ENCODE measurements around the gene HMCES. TPM values are rescaled to one million over a fixed set of nuclear protein-coding genes. Genes with fewer than 3 reads are reported as not detected.

Gene HMCES
- total RNA-seq, 4 donors from 2014 or later: 11.3 to 32.6 (median 23.9) TPM

- DNase-seq: no peak
- in situ Hi-C loops (cut with MboI; ENCODE audit: low pct_ligation_motif_present in 1 of 4, low pct_unique_long_range_greater_than_20kb in 1 of 4, low sequenced_read_pairs in 3 of 4) (no loop called here), intact Hi-C loops (cut with DNase I; ENCODE audit: low total_unique reads) (no loop called here)
- TF ChIP-seq POLR2A (IDR thresholded peaks at IDR 0.05) (no peak), POLR2AphosphoS5 (IDR thresholded peaks at IDR 0.05) (no peak), EP300 (IDR thresholded peaks at IDR 0.05; ENCODE audit: low read depth) (no peak)
- TF ChIP-seq, protein P1, sequence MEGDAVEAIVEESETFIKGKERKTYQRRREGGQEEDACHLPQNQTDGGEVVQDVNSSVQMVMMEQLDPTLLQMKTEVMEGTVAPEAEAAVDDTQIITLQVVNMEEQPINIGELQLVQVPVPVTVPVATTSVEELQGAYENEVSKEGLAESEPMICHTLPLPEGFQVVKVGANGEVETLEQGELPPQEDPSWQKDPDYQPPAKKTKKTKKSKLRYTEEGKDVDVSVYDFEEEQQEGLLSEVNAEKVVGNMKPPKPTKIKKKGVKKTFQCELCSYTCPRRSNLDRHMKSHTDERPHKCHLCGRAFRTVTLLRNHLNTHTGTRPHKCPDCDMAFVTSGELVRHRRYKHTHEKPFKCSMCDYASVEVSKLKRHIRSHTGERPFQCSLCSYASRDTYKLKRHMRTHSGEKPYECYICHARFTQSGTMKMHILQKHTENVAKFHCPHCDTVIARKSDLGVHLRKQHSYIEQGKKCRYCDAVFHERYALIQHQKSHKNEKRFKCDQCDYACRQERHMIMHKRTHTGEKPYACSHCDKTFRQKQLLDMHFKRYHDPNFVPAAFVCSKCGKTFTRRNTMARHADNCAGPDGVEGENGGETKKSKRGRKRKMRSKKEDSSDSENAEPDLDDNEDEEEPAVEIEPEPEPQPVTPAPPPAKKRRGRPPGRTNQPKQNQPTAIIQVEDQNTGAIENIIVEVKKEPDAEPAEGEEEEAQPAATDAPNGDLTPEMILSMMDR (IDR thresholded peaks at IDR 0.05): no peak
- Histone ChIP-seq H3K9me3 (no peaks in the 10 kb centered on the region), H3K4me3 (no peak overlapping the region), H3K4me1 (no peaks in the 10 kb centered on the region), H3K27ac (no peak overlapping the region), H3K27me3 (no peaks in the 10 kb centered on the region), H3K36me3 (peaks cover 0 to 23% (median 9%) of the 10 kb centered on the region in 4 donors)
- 95 to 100% methylated on average over 1 to 3 of the region's 3 CpGs for WGBS, 2 donors (ENCODE audit: low coverage in 1 of 2)
Observed at GRCh38 chr3:129288446-129288845, 9.8 kb downstream of the HMCES start.

DNA sequence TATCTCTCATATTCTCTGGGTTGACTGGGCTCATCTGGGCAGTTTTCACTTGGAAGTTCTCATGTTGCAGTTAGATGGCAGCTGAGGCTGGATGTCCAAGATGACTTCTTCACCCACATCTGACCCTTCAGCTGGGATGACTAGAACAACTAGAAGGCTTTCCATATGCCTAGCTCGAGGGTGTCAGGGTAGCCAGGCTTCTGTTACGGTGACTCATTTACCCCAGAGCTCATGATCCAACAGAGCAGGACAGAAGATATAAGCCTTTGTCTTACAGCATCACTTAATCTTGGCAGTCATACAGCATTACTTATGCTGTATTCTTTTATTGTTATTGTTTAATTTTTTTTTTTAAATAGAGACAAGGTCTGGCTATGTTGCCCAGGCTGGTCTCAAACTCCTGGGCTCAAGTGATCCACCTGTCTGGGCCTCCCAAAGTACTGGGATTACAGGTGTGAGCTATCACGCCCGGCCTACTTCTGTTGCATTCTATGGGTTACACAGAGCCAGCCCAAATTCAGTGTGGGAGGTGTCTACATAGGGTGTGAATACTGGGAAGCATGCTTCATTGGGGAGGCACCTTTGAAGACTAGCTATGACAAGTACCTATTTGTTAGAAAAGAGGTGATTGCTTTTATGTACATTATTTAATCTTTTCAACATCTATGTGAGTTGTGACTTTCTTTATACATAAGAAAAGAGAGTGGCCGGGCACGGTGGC is 10.7 kb downstream of the HMCES start:
- WGBS, 2 donors (ENCODE audit: low coverage in 1 of 2): 67 to 90% methylated on average over 2 to 6 of the region's 6 CpGs

GRCh38 chr3:129291236-129291886 is 12.7 kb downstream of the HMCES start:
- WGBS, 2 donors (ENCODE audit: low coverage in 1 of 2): 67 to 69% methylated on average over 1 to 4 of the region's 4 CpGs
- intact Hi-C loops (cut with DNase I; ENCODE audit: low total_unique reads): no loop called here
- no peaks in the 10 kb centered on the region for H3K9me3 ChIP-seq
- in situ Hi-C loops (cut with MboI; ENCODE audit: low pct_ligation_motif_present in 1 of 4, low pct_unique_long_range_greater_than_20kb in 1 of 4, low sequenced_read_pairs in 3 of 4): no loop called here
- H3K27me3 ChIP-seq: no peaks in the 10 kb centered on the region
- H3K4me3 ChIP-seq: no peak overlapping the region
- no peak for DNase-seq
- H3K27ac ChIP-seq: no peak overlapping the region
- H3K36me3 ChIP-seq: peaks cover 0 to 31% (median 11%) of the 10 kb centered on the region in 4 donors
- no peaks in the 10 kb centered on the region for H3K4me1 ChIP-seq
- TF ChIP-seq, protein P1 (IDR thresholded peaks at IDR 0.05): no peak
- TF ChIP-seq POLR2A (IDR thresholded peaks at IDR 0.05): no peak

More for the DNA sequence above, 10.7 kb downstream of the HMCES start:
- Histone ChIP-seq H3K36me3 (peaks cover 0 to 23% (median 11%) of the 10 kb centered on the region in 4 donors), H3K9me3 (no peaks in the 10 kb centered on the region), H3K4me3 (no peak overlapping the region), H3K4me1 (no peaks in the 10 kb centered on the region), H3K27ac (no peak overlapping the region), H3K27me3 (no peaks in the 10 kb centered on the region)
- no peak for DNase-seq
- TF ChIP-seq EP300 (IDR thresholded peaks at IDR 0.05; ENCODE audit: low read depth) (no peak), POLR2AphosphoS5 (IDR thresholded peaks at IDR 0.05) (no peak), POLR2A (IDR thresholded peaks at IDR 0.05) (no peak)
- TF ChIP-seq, protein P1 (IDR thresholded peaks at IDR 0.05): no peak
- in situ Hi-C loops (cut with MboI; ENCODE audit: low pct_ligation_motif_present in 1 of 4, low pct_unique_long_range_greater_than_20kb in 1 of 4, low sequenced_read_pairs in 3 of 4) (no loop called here), intact Hi-C loops (cut with DNase I; ENCODE audit: low total_unique reads) (no loop called here)

DNA sequence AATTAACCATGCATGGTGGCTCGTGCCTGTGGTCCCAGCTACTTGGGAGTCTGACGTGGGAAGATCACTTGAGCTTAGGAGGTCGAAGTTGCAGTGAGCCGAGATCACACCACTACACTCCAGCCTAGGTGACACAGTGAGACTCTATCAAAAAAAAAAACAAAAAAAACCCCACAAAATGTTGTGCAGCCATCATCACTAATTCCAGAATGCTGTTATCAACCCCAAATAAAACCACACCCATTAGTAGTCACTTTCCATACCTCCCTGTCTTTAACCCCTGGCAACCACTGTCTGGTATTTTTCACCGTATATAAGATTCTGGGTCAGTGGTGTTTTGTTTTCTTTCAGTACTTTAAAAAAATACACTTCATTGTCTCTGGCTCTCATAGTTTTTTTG is 16.6 kb downstream of the HMCES start:
- 92 to 94% methylated on average over 2 to 5 of the region's 5 CpGs for WGBS, 2 donors (ENCODE audit: low coverage in 1 of 2)
- DNase-seq: no peak

More for the DNA sequence above, 16.6 kb downstream of the HMCES start:
- Histone ChIP-seq H3K27me3 (no peaks in the 10 kb centered on the region), H3K4me1 (no peaks in the 10 kb centered on the region), H3K9me3 (no peaks in the 10 kb centered on the region), H3K36me3 (peaks cover 0 to 37% (median 15%) of the 10 kb centered on the region in 4 donors), H3K4me3 (no peak overlapping the region), H3K27ac (no peak overlapping the region)
- intact Hi-C loops (cut with DNase I; ENCODE audit: low total_unique reads): no loop called here
- in situ Hi-C loops (cut with MboI; ENCODE audit: low pct_ligation_motif_present in 1 of 4, low pct_unique_long_range_greater_than_20kb in 1 of 4, low sequenced_read_pairs in 3 of 4): no loop called here
- no peak for TF ChIP-seq POLR2A (IDR thresholded peaks at IDR 0.05)
- TF ChIP-seq, protein P1 (IDR thresholded peaks at IDR 0.05): no peak
